ENCODE measurements around the gene TTF2. TPM values are rescaled to one million over a fixed set of nuclear protein-coding genes. Genes with fewer than 3 reads are reported as not detected.
A peak's percentile ranks its signal among the peaks of the same experiment; 100 is the strongest.

The TTF2 gene
- total RNA-seq, 1 donor from 2014 or later, result 40.6 TPM

GRCh38 chr1:117106478-117106877, 46.4 kb downstream of the TTF2 start:
- no peak overlapping the region for H3K27ac Mint-ChIP-seq
- H3K36me3 Mint-ChIP-seq, result peaks cover 64% of the 10 kb centered on the region
- peaks cover 3% of the 10 kb centered on the region for H3K4me1 Mint-ChIP-seq
- no peaks in the 10 kb centered on the region for H3K27me3 Mint-ChIP-seq (ENCODE audit: low read depth)
- no peak for DNase-seq (ENCODE audit: low spot score in 2 of 2, unreplicated experiment in 2 of 2)
- no peak for TF ChIP-seq CTCF (IDR thresholded peaks at IDR 0.05; ENCODE audit: unreplicated experiment)
- no peaks in the 10 kb centered on the region for H3K9me3 Mint-ChIP-seq
- H3K4me3 Mint-ChIP-seq, result no peak overlapping the region

GRCh38 chr1:117107364-117107763, 47.2 kb downstream of the TTF2 start:
- Mint-ChIP-seq H3K27me3 (ENCODE audit: low read depth) (no peaks in the 10 kb centered on the region), H3K4me3 (no peak overlapping the region), H3K4me1 (peaks cover 3% of the 10 kb centered on the region), H3K9me3 (no peaks in the 10 kb centered on the region), H3K36me3 (peaks cover 64% of the 10 kb centered on the region), H3K27ac (no peak overlapping the region)
- no peak for TF ChIP-seq CTCF (IDR thresholded peaks at IDR 0.05; ENCODE audit: unreplicated experiment)
- no peak for DNase-seq (ENCODE audit: low spot score in 2 of 2, unreplicated experiment in 2 of 2)

- Mint-ChIP-seq H3K27ac (no peak overlapping the region), H3K27me3 (ENCODE audit: low read depth) (no peaks in the 10 kb centered on the region), H3K9me3 (no peaks in the 10 kb centered on the region), H3K36me3 (peaks cover 68% of the 10 kb centered on the region), H3K4me1 (peaks cover 3% of the 10 kb centered on the region), H3K4me3 (no peak overlapping the region)
- DNase-seq (ENCODE audit: low spot score in 2 of 2, unreplicated experiment in 2 of 2), result no peak
- TF ChIP-seq CTCF (IDR thresholded peaks at IDR 0.05; ENCODE audit: unreplicated experiment), result no peak
Measured at GRCh38 chr1:117110774-117111173, 50.6 kb downstream of the TTF2 start.

GRCh38 chr1:117112047-117112717, 52.1 kb downstream of the TTF2 start:
- peaks cover 11% of the 10 kb centered on the region for H3K4me1 Mint-ChIP-seq
- TF ChIP-seq CTCF (IDR thresholded peaks at IDR 0.05; ENCODE audit: unreplicated experiment), result no peak
- no peak for DNase-seq (ENCODE audit: low spot score in 2 of 2, unreplicated experiment in 2 of 2)
- peak overlapping the region; percentile 70 for H3K27ac Mint-ChIP-seq
- H3K4me3 Mint-ChIP-seq, result no peak overlapping the region
- no peaks in the 10 kb centered on the region for H3K9me3 Mint-ChIP-seq
- H3K36me3 Mint-ChIP-seq, result peaks cover 67% of the 10 kb centered on the region
- H3K27me3 Mint-ChIP-seq (ENCODE audit: low read depth), result no peaks in the 10 kb centered on the region

GRCh38 chr1:117113199-117113598, 53.1 kb downstream of the TTF2 start:
- Mint-ChIP-seq H3K27me3 (ENCODE audit: low read depth) (no peaks in the 10 kb centered on the region), H3K4me3 (no peak overlapping the region), H3K27ac (no peak overlapping the region), H3K4me1 (peaks cover 18% of the 10 kb centered on the region), H3K36me3 (peaks cover 66% of the 10 kb centered on the region), H3K9me3 (no peaks in the 10 kb centered on the region)
- no peak for DNase-seq (ENCODE audit: low spot score in 2 of 2, unreplicated experiment in 2 of 2)
- TF ChIP-seq CTCF (IDR thresholded peaks at IDR 0.05; ENCODE audit: unreplicated experiment), result no peak
